ENCODE data around the gene FBXW2.

- TF ChIP-seq EZH2 (IDR thresholded peaks at IDR 0.05; ENCODE audit: insufficient read depth, poor library complexity, severe bottlenecking) (no peak), EZH2phosphoT487 (IDR thresholded peaks at IDR 0.05; ENCODE audit: insufficient read depth, low read depth) (no peak)
Observed at GRCh38 chr9:120837921-120838320, 44.7 kb upstream of the FBXW2 start.

All from GM23248 (cell line).